Hepatic stellate cell (primary cell): ENCODE results near the gene COL25A1.
A peak's percentile ranks its signal among the peaks of the same experiment; 100 is the strongest.
"Not testable (repeated sequence)": the region's sequence is repeated elsewhere in the genome, so short reads cannot be mapped to it uniquely, and the experiment has no call there.

ENCODE experiments used
- DNase-seq: peaks from one replicate; pipeline ENCODE4 v3.0.0; 2011; ENCODE audit warnings: low spot score

COL25A1 gene

DNA sequence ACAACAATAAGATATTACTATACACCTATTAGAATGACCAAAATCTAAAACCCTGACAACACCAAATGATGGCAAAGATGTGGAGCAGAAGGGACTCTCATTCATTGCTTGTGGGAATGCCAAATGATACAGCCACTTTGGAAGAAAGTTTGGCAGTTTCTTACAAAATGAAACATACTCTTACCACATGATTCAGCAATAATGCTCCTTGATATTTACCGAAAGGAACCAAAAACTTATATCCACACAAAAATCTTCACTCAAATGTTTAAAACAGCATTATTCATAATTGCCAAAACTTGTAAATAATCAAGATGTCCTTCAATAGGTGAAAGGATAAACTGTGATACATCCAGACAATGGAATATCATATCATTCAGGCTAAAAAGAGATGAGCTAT lies 180.9 kb downstream of the COL25A1 start:
- DNase-seq: no peak

DNA sequence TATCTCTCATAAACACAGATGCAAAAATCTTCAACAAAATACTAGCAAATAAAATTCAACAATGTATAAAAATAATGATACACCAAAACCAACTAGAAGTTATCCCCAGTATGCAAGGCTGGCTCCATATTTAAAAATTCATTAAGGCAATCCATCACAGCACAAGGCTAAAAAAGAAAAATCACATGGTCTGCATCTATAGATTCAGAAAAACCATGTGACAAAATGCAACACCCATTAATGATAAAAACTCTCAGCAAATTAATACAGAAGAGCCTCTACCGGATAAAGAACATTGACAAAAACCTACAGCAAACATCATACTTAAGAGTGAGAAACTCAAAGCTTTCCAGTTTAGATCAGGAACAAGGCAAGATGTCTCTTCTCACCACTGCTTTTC lies 182.6 kb downstream of the COL25A1 start:
- DNase-seq: no peak

DNA sequence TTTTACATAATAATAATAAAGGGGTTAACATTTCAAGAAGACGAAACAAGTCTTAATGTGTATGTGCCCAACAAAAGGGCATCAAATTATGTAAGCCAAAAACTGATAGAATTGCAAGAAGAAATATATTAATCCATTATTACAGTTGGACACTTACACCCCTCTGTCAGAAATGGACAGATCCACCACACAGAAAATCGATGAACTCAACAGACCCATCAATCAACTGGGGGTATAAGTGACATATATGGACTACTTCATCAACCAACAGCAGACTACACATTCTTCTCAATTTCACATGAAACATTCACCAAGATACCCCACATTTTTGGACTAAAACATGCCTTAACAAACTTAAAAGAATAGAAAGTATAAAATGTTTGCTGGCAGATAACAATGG lies 183.8 kb downstream of the COL25A1 start:
- no peak for DNase-seq

DNA sequence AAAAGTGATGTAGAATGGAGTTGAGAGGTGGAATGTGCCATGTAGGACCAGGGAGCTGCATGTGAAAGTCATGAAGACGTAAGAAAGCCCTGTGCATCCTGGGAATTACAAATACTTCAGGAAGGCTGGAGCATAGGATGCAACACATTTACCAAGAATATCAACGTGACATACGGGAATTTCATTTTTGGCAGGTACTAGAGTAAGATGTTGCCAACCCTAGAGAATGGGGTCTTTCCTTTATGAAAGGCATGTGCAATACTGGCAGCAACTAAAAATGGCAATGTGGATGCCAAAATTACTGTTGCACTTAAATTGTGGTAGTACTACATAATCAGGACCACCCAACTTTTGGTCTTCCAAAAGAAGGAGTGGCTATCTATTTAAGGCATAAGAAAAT lies 188.0 kb downstream of the COL25A1 start:
- DNase-seq: no peak

- no peak for DNase-seq
Observed at GRCh38 chr4:109113521-109113920, 188.9 kb downstream of the COL25A1 start.

- no peak for DNase-seq
Observed at GRCh38 chr4:109111031-109111430, 191.4 kb downstream of the COL25A1 start.

- not testable (repeated sequence) for DNase-seq
Observed at GRCh38 chr4:109108215-109108614, 194.2 kb downstream of the COL25A1 start.

GRCh38 chr4:109094056-109094455 lies 208.4 kb downstream of the COL25A1 start:
- no peak for DNase-seq

- no peak for DNase-seq
Observed at GRCh38 chr4:109091727-109092409, 210.6 kb downstream of the COL25A1 start.

- no peak for DNase-seq
Observed at GRCh38 chr4:109083911-109084310, 218.5 kb downstream of the COL25A1 start.

DNA sequence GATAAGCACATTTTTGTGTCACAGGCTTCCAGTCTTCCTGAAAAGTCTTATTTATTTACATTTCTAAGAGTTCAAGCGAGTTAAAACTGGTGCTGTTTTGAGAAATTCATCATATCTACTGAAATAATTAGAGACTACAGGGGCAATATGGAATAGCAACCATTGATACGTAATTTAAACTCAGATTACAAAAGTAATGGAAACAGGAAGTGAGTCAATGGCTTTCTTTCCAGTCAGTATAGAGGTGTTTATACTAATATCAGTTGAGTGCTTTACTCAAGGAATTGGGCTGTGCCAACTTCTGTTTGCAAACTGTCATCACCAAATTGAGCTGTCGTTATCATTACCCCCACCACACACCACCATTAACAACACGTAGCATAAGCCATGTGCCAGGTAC lies 222.7 kb downstream of the COL25A1 start:
- DNase-seq: no peak

- DNase-seq: no peak
Observed at GRCh38 chr4:109079201-109079600, 223.3 kb downstream of the COL25A1 start.

GRCh38 chr4:109078724-109079123 lies 223.7 kb downstream of the COL25A1 start:
- peak; percentile 42 for DNase-seq

DNA sequence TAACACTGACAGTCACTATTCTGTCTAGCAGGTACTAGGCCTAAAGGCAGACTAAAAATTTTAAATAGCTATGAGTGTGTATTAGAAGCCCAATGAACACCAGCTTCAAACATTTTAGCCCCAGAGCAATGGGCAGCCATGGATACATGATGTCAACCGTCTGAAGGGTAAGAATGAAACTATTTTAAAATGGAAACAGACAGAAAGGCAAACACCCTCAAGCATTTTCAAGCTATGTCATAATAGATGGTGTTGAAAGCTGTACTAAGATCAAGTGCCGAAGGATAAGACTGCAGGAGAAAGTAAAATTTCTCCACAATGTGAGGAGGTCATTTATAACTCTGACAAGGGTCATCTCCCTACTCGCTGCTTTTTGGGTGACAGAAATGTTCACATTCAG lies 225.0 kb downstream of the COL25A1 start:
- no peak for DNase-seq

DNA sequence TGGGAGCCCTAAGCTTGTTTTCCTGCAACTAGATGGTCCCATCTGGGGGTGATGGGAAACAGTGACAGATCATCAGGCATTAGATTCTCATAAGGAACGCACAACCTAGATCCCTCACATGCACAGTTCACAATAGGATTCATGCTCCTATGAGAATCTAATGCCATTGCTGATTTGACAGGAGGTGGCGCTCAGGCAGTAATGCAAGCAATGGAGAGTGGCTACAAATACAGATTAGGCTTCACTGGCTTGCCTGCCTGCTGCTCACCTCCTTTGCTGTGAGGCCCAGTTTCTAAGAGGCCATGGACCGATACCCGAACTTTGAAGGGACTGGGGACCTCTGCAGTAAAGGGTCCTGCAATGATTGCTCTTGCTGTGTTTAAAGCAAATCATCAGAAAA lies 225.7 kb downstream of the COL25A1 start:
- DNase-seq: not testable (repeated sequence)

DNA sequence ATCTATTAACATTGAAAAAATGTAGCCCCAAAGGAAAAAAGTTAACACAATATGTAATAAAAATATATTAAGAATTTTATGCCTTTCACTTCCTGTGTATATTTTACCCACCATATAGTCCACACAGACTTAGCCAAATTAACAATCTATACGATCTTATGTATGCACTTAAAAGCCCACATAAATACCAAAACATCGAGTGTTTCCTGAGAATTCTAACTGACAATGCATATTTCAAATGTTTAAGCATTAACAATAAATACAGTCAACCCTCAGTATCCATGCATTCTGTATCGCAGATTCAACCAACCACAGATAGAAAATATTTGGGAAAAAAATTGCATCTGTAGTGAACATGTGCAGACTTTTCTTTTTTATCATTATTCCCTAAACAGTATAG lies 226.8 kb downstream of the COL25A1 start:
- no peak for DNase-seq

GRCh38 chr4:109072595-109072994 lies 229.9 kb downstream of the COL25A1 start:
- no peak for DNase-seq

GRCh38 chr4:109070677-109071076 lies 231.8 kb downstream of the COL25A1 start:
- not testable (repeated sequence) for DNase-seq

- DNase-seq: no peak
Observed at GRCh38 chr4:109067508-109068235, 234.8 kb downstream of the COL25A1 start.

DNA sequence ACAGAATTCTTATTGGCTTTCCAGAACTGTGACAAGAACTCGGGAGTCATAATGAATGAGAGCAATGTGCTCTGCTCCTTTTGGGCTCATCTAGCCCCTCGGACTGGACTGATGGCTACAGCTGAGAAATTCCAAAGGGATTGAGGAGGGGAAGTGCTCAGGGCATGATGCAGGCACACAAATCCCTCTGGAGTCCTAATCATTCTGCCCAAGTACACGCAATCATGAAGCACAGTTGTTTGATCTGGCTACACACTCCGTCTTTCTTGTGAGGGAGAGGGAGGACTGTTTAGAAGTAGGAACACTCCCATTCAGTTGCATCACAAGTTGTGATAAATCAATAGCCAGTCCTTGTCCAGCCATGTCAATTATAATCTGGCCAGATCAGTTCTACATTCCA lies 237.5 kb downstream of the COL25A1 start:
- DNase-seq: no peak

DNA sequence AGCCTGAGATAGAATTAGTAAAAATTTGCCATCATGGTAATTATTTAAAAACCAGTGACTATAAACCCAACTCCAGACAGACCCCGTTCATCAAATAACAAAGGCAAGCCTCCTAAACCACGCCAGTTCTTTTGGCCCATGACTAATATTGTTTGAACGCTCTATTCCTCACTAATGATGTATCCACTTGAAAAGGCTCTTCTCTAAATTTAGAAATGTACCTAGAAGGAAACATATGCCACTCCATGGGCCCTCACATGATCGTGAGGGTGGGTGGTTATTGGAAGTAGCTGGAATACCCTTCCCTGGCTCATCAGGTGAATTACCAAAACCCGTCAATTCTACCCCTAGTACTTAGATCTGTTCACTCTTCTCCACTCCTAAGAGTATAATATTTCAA lies 249.2 kb downstream of the COL25A1 start:
- DNase-seq: no peak

DNA sequence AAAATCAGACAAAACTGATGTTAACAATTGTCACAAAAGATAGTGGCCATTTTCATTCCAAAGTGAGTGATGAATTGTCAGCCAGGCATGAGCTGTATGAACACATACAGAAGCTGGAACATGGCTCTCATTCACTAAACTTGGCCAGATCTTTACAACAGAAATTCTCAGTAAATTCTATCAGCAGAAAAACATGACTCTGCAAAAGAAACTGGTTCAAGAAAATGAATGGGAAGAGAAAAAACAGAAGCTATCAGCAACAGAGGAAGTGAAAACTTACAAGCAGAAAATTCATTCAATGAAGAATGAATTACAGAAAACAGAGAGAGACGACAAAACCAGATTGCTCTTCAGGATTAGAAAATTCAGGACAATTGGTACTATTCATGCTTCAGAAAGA lies 249.6 kb downstream of the COL25A1 start:
- DNase-seq: no peak

DNA sequence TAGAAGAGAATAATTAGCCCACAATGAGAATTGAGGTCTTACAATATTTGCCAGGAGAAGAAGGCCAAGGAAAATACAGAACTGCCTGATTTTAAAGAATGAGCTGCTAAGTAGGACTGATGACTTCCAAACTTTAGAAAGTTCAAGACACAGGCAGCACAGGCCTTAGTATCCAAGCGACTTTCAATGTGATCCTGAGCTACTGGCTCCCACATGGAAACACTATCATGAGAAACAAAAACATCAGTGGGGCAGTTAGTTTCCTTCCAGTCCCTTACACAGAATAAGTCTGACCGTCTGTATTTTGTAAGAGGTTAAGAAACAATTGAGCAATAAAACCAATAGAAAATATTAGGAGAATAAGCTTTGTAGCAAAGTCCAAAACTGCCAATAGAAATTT lies 251.4 kb downstream of the COL25A1 start:
- no peak for DNase-seq

GRCh38 chr4:109049926-109050325 lies 252.5 kb downstream of the COL25A1 start:
- no peak for DNase-seq
